HEK293T (cell line): ENCODE measurements around the gene BGN.

Experiments used
- BHLHE40 ChIP-seq: fragments of 450-650 bp; IDR thresholded peaks from 2 replicates; pipeline ENCODE4 v1.6.1; 2016; ENCODE audit warnings: mild to moderate bottlenecking, moderate library complexity, borderline replicate concordance
- CTBP1 ChIP-seq: fragments of 450-650 bp; IDR thresholded peaks from 2 replicates; pipeline ENCODE4 v1.6.1; 2016; ENCODE audit warnings: borderline replicate concordance
- ELF4 ChIP-seq: fragments of 450-650 bp; IDR thresholded peaks from 2 replicates; pipeline ENCODE4 v1.6.1; 2017; ENCODE audit warnings: antibody characterized with exemption
- FOXA1 ChIP-seq: fragments of 450-650 bp; IDR thresholded peaks from 2 replicates; pipeline ENCODE4 v1.6.1; 2016; ENCODE audit warnings: mild to moderate bottlenecking
- FOXK2 ChIP-seq: fragments of 450-650 bp; IDR thresholded peaks from 2 replicates; pipeline ENCODE4 v1.6.1; 2016; ENCODE audit warnings: mild to moderate bottlenecking
- FOXM1 ChIP-seq: fragments of 450-650 bp; IDR thresholded peaks from 2 replicates; pipeline ENCODE4 v1.6.1; 2017; ENCODE audit warnings: mild to moderate bottlenecking, borderline replicate concordance
- HDGF ChIP-seq: fragments of 450-650 bp; IDR thresholded peaks from 2 replicates; pipeline ENCODE4 v1.6.1; 2017; ENCODE audit warnings: antibody characterized with exemption, borderline replicate concordance
- SP1 ChIP-seq: fragments of 450-650 bp; IDR thresholded peaks from 2 replicates; pipeline ENCODE4 v1.6.1; 2017
- SUZ12 ChIP-seq: fragments of 450-650 bp; IDR thresholded peaks from 2 replicates; pipeline ENCODE4 v1.6.1; 2016; ENCODE audit warnings: mild to moderate bottlenecking
- TARDBP ChIP-seq: fragments of 450-650 bp; IDR thresholded peaks from 2 replicates; pipeline ENCODE4 v1.6.1; 2016

GRCh38 chrX:153494061-153494460 is 719 bp upstream of the BGN start:
- TF ChIP-seq TARDBP (no peak), ELF4 (no peak), FOXM1 (no peak), BHLHE40 (no peak), SUZ12 (no peak), SP1 (no peak), CTBP1 (no peak), FOXK2 (no peak), HDGF (no peak), FOXA1 (no peak)
